Omental fat pad (tissue), 4 donors: ENCODE measurements around the gene WHAMM. TPM values are rescaled to one million over a fixed set of nuclear protein-coding genes. Genes with fewer than 3 reads are reported as not detected.

ENCODE experiments used
- ATAC-seq: fragments of 150-250 bp; one replicate; pipeline ENCODE4 v1.9.1; 2016; ENCODE audit warnings: mild to moderate bottlenecking, moderate library complexity; ENCODE audit not compliant: low FRiP score
- DNase-seq: peaks from one replicate; pipeline ENCODE4 v3.0.0-alpha.2; 2019; ENCODE audit warnings: low spot score
- CTCF ChIP-seq, 3 donors: fragments of 450-650 bp; IDR thresholded peaks; one replicate each; pipeline ENCODE4 v1.5.1; 2016 to 2017; ENCODE audit warnings: antibody characterized with exemption in 3 of 3, mild to moderate bottlenecking in 3 of 3, moderate library complexity in 2 of 3
- total RNA-seq, 4 donors: library from RNA; depleted of rRNA; stranded (reverse); fragments of >200 nt; gene quantifications; one replicate each; pipeline ENCODE4 v1.1.0, GENCODE V29; 2016

WHAMM gene
- total RNA-seq, 4 donors from 2014 or later = 7.5 to 9.7 (median 7.9) TPM

DNA sequence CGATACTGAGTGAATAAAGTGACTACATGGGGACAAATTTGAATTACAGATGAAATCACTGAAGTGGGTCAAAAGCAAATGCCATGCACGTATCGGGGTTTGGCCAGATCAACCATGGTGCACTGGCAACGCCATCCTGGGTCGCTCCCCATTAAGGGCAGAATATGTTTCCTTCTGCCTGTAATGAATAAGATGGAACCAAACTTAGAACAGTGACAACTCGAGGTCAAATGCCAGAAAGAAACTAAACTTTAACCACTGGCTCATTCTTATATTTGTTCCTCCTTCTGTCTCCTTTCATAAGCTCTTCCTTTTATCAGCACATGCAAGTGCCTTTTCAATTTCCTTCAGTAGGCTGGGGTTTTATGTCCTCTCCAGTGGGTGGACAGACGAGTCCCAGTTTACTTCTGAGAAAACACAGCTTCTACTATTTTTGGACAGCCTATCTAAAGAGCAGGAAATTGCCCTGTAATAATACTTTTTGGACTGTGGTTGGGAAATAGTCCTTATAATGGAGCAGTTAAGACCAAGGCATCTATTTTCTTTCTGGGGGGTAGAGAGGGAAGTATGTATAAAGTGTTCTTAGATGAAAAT is 61.4 kb downstream of the WHAMM start:
- no peak for DNase-seq
- TF ChIP-seq CTCF (IDR thresholded peaks at IDR 0.05) = no peak
- ATAC-seq = no peak

DNA sequence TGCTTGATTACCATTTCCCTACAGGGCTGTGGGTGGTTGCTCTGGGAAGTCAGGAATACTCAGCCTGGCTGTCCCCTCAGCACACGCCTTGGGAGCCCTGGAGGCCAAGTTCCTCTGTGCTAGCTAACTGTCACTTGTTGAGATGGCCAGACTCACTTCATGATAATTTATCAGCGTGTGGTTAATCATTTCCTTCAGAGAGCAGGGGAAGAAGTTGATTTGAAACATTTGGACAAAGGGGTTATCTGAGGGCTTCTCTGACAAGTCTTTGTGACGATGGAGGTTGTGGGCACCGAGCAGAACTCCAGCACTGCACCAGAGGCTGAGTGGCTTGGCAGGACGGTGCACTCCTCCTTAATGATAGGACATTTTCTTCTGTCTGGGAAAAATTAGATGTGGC is 61.9 kb downstream of the WHAMM start:
- DNase-seq (no peak), ATAC-seq (no peak)
- no peak for TF ChIP-seq CTCF (IDR thresholded peaks at IDR 0.05)

GRCh38 chr15:82871832-82872484 is 62.5 kb downstream of the WHAMM start:
- TF ChIP-seq CTCF (IDR thresholded peaks at IDR 0.05) = no peak
- ATAC-seq = no peak
- DNase-seq = no peak

- DNase-seq (no peak), ATAC-seq (no peak)
- TF ChIP-seq CTCF (IDR thresholded peaks at IDR 0.05) = no peak
Observed at GRCh38 chr15:82873000-82873680, 63.7 kb downstream of the WHAMM start.

DNA sequence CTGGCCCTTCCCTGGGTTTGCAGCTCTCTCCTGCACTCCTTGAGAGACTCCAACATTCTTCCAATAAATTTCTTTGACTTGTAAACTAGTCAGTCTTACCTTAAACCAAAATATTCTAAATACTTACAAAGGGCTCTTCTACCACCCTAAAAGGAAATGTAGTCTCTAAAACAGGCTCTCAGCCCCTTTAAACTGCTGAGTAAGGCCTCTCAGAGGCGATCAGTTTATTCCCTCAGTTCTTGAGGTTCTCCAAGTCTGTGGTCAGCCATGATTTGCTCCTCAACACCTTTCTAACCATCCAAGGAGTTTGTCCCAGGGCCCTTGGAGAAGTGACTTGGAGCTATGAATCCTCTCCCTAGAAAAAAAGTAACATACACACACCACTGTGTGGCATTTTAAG is 64.8 kb downstream of the WHAMM start:
- DNase-seq = no peak
- no peak for TF ChIP-seq CTCF (IDR thresholded peaks at IDR 0.05)
- ATAC-seq = no peak

GRCh38 chr15:82874961-82875360 is 65.5 kb downstream of the WHAMM start:
- no peak for ATAC-seq
- DNase-seq = no peak
- no peak for TF ChIP-seq CTCF (IDR thresholded peaks at IDR 0.05)
